ENCODE data around the gene FAR2. TPM values are rescaled to one million over a fixed set of nuclear protein-coding genes. Genes with fewer than 3 reads are reported as not detected.

The FAR2 gene
- total RNA-seq, 2 donors from 2014 or later: 42.5 to 96.7 TPM

GRCh38 chr12:29204521-29204920, 55.4 kb downstream of the FAR2 start:
- Mint-ChIP-seq H3K4me1 (peaks cover 27% of the 10 kb centered on the region), H3K4me3 (no peak overlapping the region), H3K27ac (no peak overlapping the region), H3K9me3 (peaks cover 30% of the 10 kb centered on the region), H3K36me3 (ENCODE audit: low read depth) (peaks cover 34% of the 10 kb centered on the region), H3K27me3 (ENCODE audit: insufficient read depth) (peaks cover 64% of the 10 kb centered on the region)
- Histone ChIP-seq H3K27ac (ENCODE audit: low read depth, low read length) (no peak overlapping the region), H3K9ac (ENCODE audit: extremely low read depth, low read length, poor library complexity, severe bottlenecking) (no peak overlapping the region), H3K27me3 (ENCODE audit: control insufficient read depth, insufficient read depth, low read length, poor library complexity, severe bottlenecking) (no peaks in the 10 kb centered on the region), H3K4me1 (ENCODE audit: control insufficient read depth, insufficient read depth, low read length) (no peaks in the 10 kb centered on the region), H3K9me3 (ENCODE audit: control insufficient read depth, low read length) (peaks cover 15% of the 10 kb centered on the region), H3K4me3 (ENCODE audit: low read length) (no peak overlapping the region), H3K36me3 (ENCODE audit: control insufficient read depth, insufficient read depth, low read length) (no peaks in the 10 kb centered on the region)
- no peak for DNase-seq
- TF ChIP-seq, protein P1, sequence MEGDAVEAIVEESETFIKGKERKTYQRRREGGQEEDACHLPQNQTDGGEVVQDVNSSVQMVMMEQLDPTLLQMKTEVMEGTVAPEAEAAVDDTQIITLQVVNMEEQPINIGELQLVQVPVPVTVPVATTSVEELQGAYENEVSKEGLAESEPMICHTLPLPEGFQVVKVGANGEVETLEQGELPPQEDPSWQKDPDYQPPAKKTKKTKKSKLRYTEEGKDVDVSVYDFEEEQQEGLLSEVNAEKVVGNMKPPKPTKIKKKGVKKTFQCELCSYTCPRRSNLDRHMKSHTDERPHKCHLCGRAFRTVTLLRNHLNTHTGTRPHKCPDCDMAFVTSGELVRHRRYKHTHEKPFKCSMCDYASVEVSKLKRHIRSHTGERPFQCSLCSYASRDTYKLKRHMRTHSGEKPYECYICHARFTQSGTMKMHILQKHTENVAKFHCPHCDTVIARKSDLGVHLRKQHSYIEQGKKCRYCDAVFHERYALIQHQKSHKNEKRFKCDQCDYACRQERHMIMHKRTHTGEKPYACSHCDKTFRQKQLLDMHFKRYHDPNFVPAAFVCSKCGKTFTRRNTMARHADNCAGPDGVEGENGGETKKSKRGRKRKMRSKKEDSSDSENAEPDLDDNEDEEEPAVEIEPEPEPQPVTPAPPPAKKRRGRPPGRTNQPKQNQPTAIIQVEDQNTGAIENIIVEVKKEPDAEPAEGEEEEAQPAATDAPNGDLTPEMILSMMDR (conservative IDR thresholded peaks at IDR 0.05): no peak
- WGBS, 2 experiments (ENCODE audit: insufficient coverage in 1 of 2, insufficient read length in 1 of 2): 95 to 96% methylated on average over 3 to 6 of the region's 6 CpGs

DNA sequence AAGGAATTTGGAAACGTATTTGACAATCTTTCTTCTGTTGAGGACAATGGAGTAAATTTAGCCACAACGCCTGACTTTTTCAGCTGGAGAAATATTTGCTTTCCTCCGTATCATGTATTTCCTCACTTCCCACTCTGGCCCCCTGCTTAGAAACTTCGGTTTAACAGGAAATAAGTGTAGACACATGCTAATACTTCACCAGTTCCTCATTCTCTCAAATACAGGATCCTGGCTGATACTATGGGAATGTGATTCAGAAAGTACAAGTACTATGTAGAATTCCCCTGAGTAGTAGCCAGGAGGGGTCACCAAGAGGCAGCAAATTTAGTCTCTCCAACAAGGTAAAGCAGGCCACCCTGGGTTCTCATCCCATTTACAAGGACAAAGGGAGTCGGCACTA, 58.0 kb downstream of the FAR2 start:
- Histone ChIP-seq H3K9ac (ENCODE audit: extremely low read depth, low read length, poor library complexity, severe bottlenecking) (no peak overlapping the region), H3K27me3 (ENCODE audit: control insufficient read depth, insufficient read depth, low read length, poor library complexity, severe bottlenecking) (no peaks in the 10 kb centered on the region), H3K9me3 (ENCODE audit: control insufficient read depth, low read length) (peaks cover 14% of the 10 kb centered on the region), H3K36me3 (ENCODE audit: control insufficient read depth, insufficient read depth, low read length) (no peaks in the 10 kb centered on the region), H3K4me1 (ENCODE audit: control insufficient read depth, insufficient read depth, low read length) (no peaks in the 10 kb centered on the region), H3K27ac (ENCODE audit: low read depth, low read length) (no peak overlapping the region), H3K4me3 (ENCODE audit: low read length) (no peak overlapping the region)
- Mint-ChIP-seq H3K27me3 (ENCODE audit: insufficient read depth) (peaks cover 45% of the 10 kb centered on the region), H3K4me1 (peaks cover 11% of the 10 kb centered on the region), H3K36me3 (ENCODE audit: low read depth) (peaks cover 31% of the 10 kb centered on the region), H3K27ac (no peak overlapping the region), H3K4me3 (no peak overlapping the region), H3K9me3 (peaks cover 25% of the 10 kb centered on the region)
- 80 to 85% methylated on average over 3 to 5 of the region's 5 CpGs for WGBS, 2 experiments (ENCODE audit: insufficient coverage in 1 of 2, insufficient read length in 1 of 2)
- TF ChIP-seq, protein P1 (conservative IDR thresholded peaks at IDR 0.05): peak; percentile 44
- no peak for DNase-seq

GRCh38 chr12:29208060-29208459, 59.0 kb downstream of the FAR2 start:
- Mint-ChIP-seq H3K4me3 (no peak overlapping the region), H3K36me3 (ENCODE audit: low read depth) (peaks cover 22% of the 10 kb centered on the region), H3K27ac (no peak overlapping the region), H3K9me3 (peaks cover 16% of the 10 kb centered on the region), H3K27me3 (ENCODE audit: insufficient read depth) (peaks cover 37% of the 10 kb centered on the region), H3K4me1 (peaks cover 11% of the 10 kb centered on the region)
- no peak overlapping the region for H3K9ac ChIP-seq (ENCODE audit: extremely low read depth, low read length, poor library complexity, severe bottlenecking)
- H3K4me1 ChIP-seq (ENCODE audit: control insufficient read depth, insufficient read depth, low read length): no peaks in the 10 kb centered on the region
- TF ChIP-seq, protein P1 (conservative IDR thresholded peaks at IDR 0.05): no peak
- H3K9me3 ChIP-seq (ENCODE audit: control insufficient read depth, low read length): peaks cover 5% of the 10 kb centered on the region
- no peak overlapping the region for H3K27ac ChIP-seq (ENCODE audit: low read depth, low read length)
- no peak for DNase-seq
- H3K4me3 ChIP-seq (ENCODE audit: low read length): no peak overlapping the region
- no peaks in the 10 kb centered on the region for H3K36me3 ChIP-seq (ENCODE audit: control insufficient read depth, insufficient read depth, low read length)
- WGBS, 2 experiments (ENCODE audit: insufficient coverage in 1 of 2, insufficient read length in 1 of 2): 100% methylated on average over 1 of the region's 2 CpGs
- no peaks in the 10 kb centered on the region for H3K27me3 ChIP-seq (ENCODE audit: control insufficient read depth, insufficient read depth, low read length, poor library complexity, severe bottlenecking)
